Measurements from ENCODE around the gene NEDD8. TPM values are rescaled to one million over a fixed set of nuclear protein-coding genes. Genes with fewer than 3 reads are reported as not detected.

NEDD8 gene
- total and polyA plus RNA-seq, 2 donors (not counting 3 experiments of a cell fraction or from before 2014, with no cell fraction given) = 243 to 316 TPM

GRCh38 chr14:24266344-24267244, 34.4 kb upstream of the NEDD8 start:
- H2AFZ ChIP-seq (ENCODE audit: low read depth, low read length) = no peak overlapping the region
- no peak overlapping the region for H3K9ac ChIP-seq (replicated peaks; ENCODE audit: extremely low read depth, insufficient read depth, low read length)
- no peaks in the 10 kb centered on the region for H3K9me3 ChIP-seq (replicated peaks; ENCODE audit: control insufficient read depth, insufficient read depth, low read length)
- H3K4me2 ChIP-seq (ENCODE audit: insufficient read depth, low read length) = no peak overlapping the region
- no peak overlapping the region for H3K27ac ChIP-seq (ENCODE audit: insufficient read depth, low read depth, low read length)
- no peaks in the 10 kb centered on the region for H3K9me1 ChIP-seq (replicated peaks; ENCODE audit: control insufficient read depth, extremely low read depth, insufficient read depth, low read length)
- dilution Hi-C loops (cut with MboI; ENCODE audit: extremely low pct_ligation_motif_present, low sequenced_read_pairs) (no loop called here), intact Hi-C loops (cut with micrococcal nuclease) (no loop called here)
- H4K20me1 ChIP-seq (replicated peaks; ENCODE audit: control insufficient read depth, extremely low read depth, insufficient read depth, low read length) = no peaks in the 10 kb centered on the region
- H3K4me3 ChIP-seq (replicated peaks in 1 of 3; ENCODE audit: insufficient read depth in 1 of 3, low read depth in 1 of 3, low read length in 3 of 3) = no peak overlapping the region
- H3K36me3 ChIP-seq (ENCODE audit: control insufficient read depth in 2 of 2, extremely low read depth in 1 of 2, insufficient read depth in 2 of 2, low read length in 2 of 2) = peaks cover 2 to 21% of the 10 kb centered on the region in 2 experiments
- ChIA-PET POLR2A (interaction anchor here (0.8 kb wide), 1 partner anchor 13 kb away, joined by 3 read pairs; no protein-coding TSS in a partner anchor), CTCF (interaction anchor here (1.5 kb wide), 1 partner anchor 24 kb away, joined by 4 read pairs; no protein-coding TSS in a partner anchor)
- TF ChIP-seq EZH2 (IDR thresholded peaks at IDR 0.05; ENCODE audit: borderline replicate concordance, low read depth, low read length, severe bottlenecking) = no peak
- no peak for TF ChIP-seq MYC (IDR thresholded peaks at IDR 0.05; ENCODE audit: low read depth, low read length)
- TF ChIP-seq CTCF (IDR thresholded peaks at IDR 0.05; ENCODE audit: extremely low read depth in 1 of 2, insufficient read depth in 1 of 2, low read depth in 1 of 2, low read length in 2 of 2) = no peak
- no peak for TF ChIP-seq GATA2 (IDR thresholded peaks at IDR 0.05; ENCODE audit: insufficient read depth, insufficient read length, low read depth, low read length)
- no peak for TF ChIP-seq FOS (IDR thresholded peaks at IDR 0.05; ENCODE audit: borderline replicate concordance, insufficient read depth, low read length)
- no peak for TF ChIP-seq POLR2A (IDR thresholded peaks at IDR 0.05; ENCODE audit: low read depth, low read length)
- TF ChIP-seq MAX (IDR thresholded peaks at IDR 0.05; ENCODE audit: insufficient read depth, insufficient read length) = no peak
- no peak for FAIRE-seq
- DNase-seq (ENCODE audit: low read depth, low spot score) = no peak
- H3K27me3 ChIP-seq (ENCODE audit: control insufficient read depth in 2 of 2, insufficient read depth in 2 of 2, low read length in 2 of 2) = no peaks in the 10 kb centered on the region
- no TSS peak for BruUV-seq (replicated peaks)
- peaks cover 5% of the 10 kb centered on the region for H3K4me1 ChIP-seq (ENCODE audit: control insufficient read depth, extremely low read depth, insufficient read depth, low read length)
- H3K79me2 ChIP-seq (ENCODE audit: control insufficient read depth, insufficient read depth, low read length) = no peaks in the 10 kb centered on the region

All from endothelial cell of umbilical vein (primary cell).